Panc1 (cell line): ENCODE data around the gene PSME3. TPM values are rescaled to one million over a fixed set of nuclear protein-coding genes. Genes with fewer than 3 reads are reported as not detected.

ENCODE experiments used
- ATAC-seq: fragments of 200-7000 bp; cut with Tn5 transposase; 2 replicates; pipeline ENCODE4 v1.9.1; 2020; ENCODE audit warnings: mild to moderate bottlenecking, moderate library complexity
- BruUV-seq: library from RNA; stranded (reverse); fragments of 400-500 nt; replicated peaks from 2 replicates; lab custom pipeline; 2021; lab: Mats Ljungman, UMichigan
- CTCF ChIA-PET: fragments of 300-600 bp; sonication (Branson Sonifier 250); formaldehyde crosslinking; loops from one replicate; lab custom pipeline; 2022; ENCODE audit warnings: antibody characterized with exemption; lab: Charles Lee
- POLR2A ChIA-PET: fragments of 300-600 bp; sonication (Branson Sonifier 250); formaldehyde crosslinking; loops from one replicate; lab custom pipeline; 2022; ENCODE audit warnings: antibody characterized with exemption; lab: Charles Lee
- DNase-seq: peaks from one replicate; pipeline ENCODE4 v3.0.0-alpha.2; 2010; ENCODE audit warnings: low read depth, low spot score
- H3K27ac ChIP-seq: 2 replicates; pipeline ENCODE4 v1.5.1; 2011; ENCODE audit warnings: mild to moderate bottlenecking, low read length, inconsistent platforms
- H3K27me3 ChIP-seq: fragments of 200-500 bp; sonication (Bioruptor generic); 2 replicates; pipeline ENCODE4 v1.6.0; 2014; ENCODE audit warnings: low read length, inconsistent platforms; ENCODE audit not compliant: control insufficient read depth, insufficient read depth
- H3K36me3 ChIP-seq: fragments of 200-500 bp; sonication (Bioruptor generic); 2 replicates; pipeline ENCODE4 v1.5.1; 2014; ENCODE audit warnings: inconsistent platforms, mild to moderate bottlenecking, low read length, moderate library complexity; ENCODE audit not compliant: control insufficient read depth, insufficient read depth
- H3K4me1 ChIP-seq: 2 replicates; pipeline ENCODE4 v1.5.1; 2011; ENCODE audit warnings: inconsistent platforms, mild to moderate bottlenecking, low read length, moderate library complexity; ENCODE audit not compliant: control insufficient read depth, insufficient read depth
- H3K4me3 ChIP-seq, 2 experiments: 2 replicates each; pipeline ENCODE4 v1.5.1; 2011 to 2012; ENCODE audit warnings: low read depth in 2 of 2, low read length in 2 of 2, mild to moderate bottlenecking in 2 of 2, inconsistent platforms in 1 of 2, moderate library complexity in 1 of 2
- H3K9me3 ChIP-seq: fragments of 200-500 bp; sonication (Bioruptor generic); 2 replicates; pipeline ENCODE4 v1.5.1; 2014; ENCODE audit warnings: low read depth, mild to moderate bottlenecking, inconsistent platforms, low read length, moderate library complexity; ENCODE audit not compliant: control insufficient read depth, insufficient read depth
- CTCF ChIP-seq: fragments of 450-650 bp; IDR thresholded peaks from 2 replicates; pipeline ENCODE4 v1.5.1; 2017; ENCODE audit warnings: mild to moderate bottlenecking
- POLR2AphosphoS5 ChIP-seq: IDR thresholded peaks from 2 replicates; pipeline ENCODE4 v1.6.1; 2012; ENCODE audit warnings: mild to moderate bottlenecking, low read depth, low read length, moderate library complexity
- SIN3A ChIP-seq: IDR thresholded peaks from 2 replicates; pipeline ENCODE4 v1.6.1; 2012; ENCODE audit warnings: low read depth, mild to moderate bottlenecking, low read length, moderate library complexity, borderline replicate concordance; ENCODE audit not compliant: insufficient read depth
- TCF7L2 ChIP-seq: IDR thresholded peaks from 2 replicates; pipeline ENCODE4 v1.6.1; 2011; ENCODE audit warnings: mild to moderate bottlenecking, low read depth, low read length, inconsistent platforms
- in situ Hi-C: cut with HindIII; loops from 2 replicates; pipeline ENCODE4 v1.10.0; 2016; ENCODE audit warnings: low sequenced_read_pairs, low pct_unique_long_range_greater_than_20kb
- intact Hi-C: fragments of 100-400 bp; cut with micrococcal nuclease; formaldehyde crosslinking; loops from one replicate; pipeline ENCODE4 v1.10.0; 2022; ENCODE audit not compliant: unreplicated experiment
- total RNA-seq: library from RNA; stranded (reverse); gene quantifications from one replicate; pipeline ENCODE4 v1.2.1, GENCODE V29; 2021; ENCODE audit not compliant: unreplicated experiment
- TF ChIP-seq, protein P1 (sequence below), 2 experiments: IDR thresholded peaks; 2 replicates each; pipeline ENCODE4 v1.6.1; 2011 to 2012; ENCODE audit warnings: low read depth in 2 of 2, control low read depth in 1 of 2, low read length in 1 of 2, mild to moderate bottlenecking in 1 of 2, moderate library complexity in 1 of 2; ENCODE audit not compliant: insufficient read depth in 1 of 2

The PSME3 gene
- total RNA-seq, 1 experiment from 2014 or later, result 110 TPM

- no TSS peak for BruUV-seq
- Histone ChIP-seq H3K9me3 (no peaks in the 10 kb centered on the region), H3K36me3 (no peaks in the 10 kb centered on the region), H3K4me3 (no peak overlapping the region), H3K27ac (no peak overlapping the region), H3K4me1 (no peaks in the 10 kb centered on the region), H3K27me3 (no peaks in the 10 kb centered on the region)
- ATAC-seq (no peak), DNase-seq (no peak)
- intact Hi-C loops (no loop called here), in situ Hi-C loops (no loop called here)
- POLR2A ChIA-PET, result interaction anchor here (0.7 kb wide), 1 partner anchor 85 kb away, joined by 3 read pairs; the partner anchor contains the start of gene AARSD1
- CTCF ChIA-PET, result no interaction called here
- no peak for TF ChIP-seq SIN3A
- TF ChIP-seq CTCF, result no peak
- TF ChIP-seq, protein P1, sequence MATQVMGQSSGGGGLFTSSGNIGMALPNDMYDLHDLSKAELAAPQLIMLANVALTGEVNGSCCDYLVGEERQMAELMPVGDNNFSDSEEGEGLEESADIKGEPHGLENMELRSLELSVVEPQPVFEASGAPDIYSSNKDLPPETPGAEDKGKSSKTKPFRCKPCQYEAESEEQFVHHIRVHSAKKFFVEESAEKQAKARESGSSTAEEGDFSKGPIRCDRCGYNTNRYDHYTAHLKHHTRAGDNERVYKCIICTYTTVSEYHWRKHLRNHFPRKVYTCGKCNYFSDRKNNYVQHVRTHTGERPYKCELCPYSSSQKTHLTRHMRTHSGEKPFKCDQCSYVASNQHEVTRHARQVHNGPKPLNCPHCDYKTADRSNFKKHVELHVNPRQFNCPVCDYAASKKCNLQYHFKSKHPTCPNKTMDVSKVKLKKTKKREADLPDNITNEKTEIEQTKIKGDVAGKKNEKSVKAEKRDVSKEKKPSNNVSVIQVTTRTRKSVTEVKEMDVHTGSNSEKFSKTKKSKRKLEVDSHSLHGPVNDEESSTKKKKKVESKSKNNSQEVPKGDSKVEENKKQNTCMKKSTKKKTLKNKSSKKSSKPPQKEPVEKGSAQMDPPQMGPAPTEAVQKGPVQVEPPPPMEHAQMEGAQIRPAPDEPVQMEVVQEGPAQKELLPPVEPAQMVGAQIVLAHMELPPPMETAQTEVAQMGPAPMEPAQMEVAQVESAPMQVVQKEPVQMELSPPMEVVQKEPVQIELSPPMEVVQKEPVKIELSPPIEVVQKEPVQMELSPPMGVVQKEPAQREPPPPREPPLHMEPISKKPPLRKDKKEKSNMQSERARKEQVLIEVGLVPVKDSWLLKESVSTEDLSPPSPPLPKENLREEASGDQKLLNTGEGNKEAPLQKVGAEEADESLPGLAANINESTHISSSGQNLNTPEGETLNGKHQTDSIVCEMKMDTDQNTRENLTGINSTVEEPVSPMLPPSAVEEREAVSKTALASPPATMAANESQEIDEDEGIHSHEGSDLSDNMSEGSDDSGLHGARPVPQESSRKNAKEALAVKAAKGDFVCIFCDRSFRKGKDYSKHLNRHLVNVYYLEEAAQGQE (IDR thresholded peaks at IDR 0.05; ENCODE audit: insufficient read depth in 1 of 2, low read depth in 2 of 2, low read length in 1 of 2), result no peak
- TF ChIP-seq TCF7L2, result no peak
- no peak for TF ChIP-seq POLR2AphosphoS5
Measured at GRCh38 chr17:42878924-42879595, 45.9 kb downstream of the PSME3 start.

DNA sequence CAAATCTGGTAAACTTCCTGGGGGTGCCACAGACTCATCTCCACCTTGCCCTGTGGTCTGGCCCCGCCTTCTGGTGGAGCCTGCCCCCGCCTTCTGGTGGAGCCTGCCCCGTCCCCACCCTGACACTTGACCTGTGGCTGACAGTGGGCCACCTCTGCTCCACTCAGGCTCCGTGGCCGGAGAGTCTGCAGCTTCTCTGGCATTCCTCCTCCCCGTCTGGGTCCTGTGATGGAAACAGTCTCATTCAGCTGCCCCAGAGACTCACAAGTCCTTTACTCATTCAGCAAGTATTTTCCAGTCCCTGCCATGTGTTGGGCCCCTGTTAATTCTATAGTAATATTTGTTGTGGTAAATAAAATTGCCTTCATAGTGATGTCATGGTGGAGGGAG is 46.4 kb downstream of the PSME3 start:
- Histone ChIP-seq H3K27ac (no peak overlapping the region), H3K4me1 (no peaks in the 10 kb centered on the region), H3K4me3 (no peak overlapping the region), H3K9me3 (no peaks in the 10 kb centered on the region), H3K27me3 (no peaks in the 10 kb centered on the region), H3K36me3 (no peaks in the 10 kb centered on the region)
- POLR2A ChIA-PET, result interaction anchor here (0.7 kb wide), 1 partner anchor 84 kb away, joined by 3 read pairs; the partner anchor contains the start of gene AARSD1
- TF ChIP-seq SIN3A (no peak), CTCF (no peak), TCF7L2 (no peak), POLR2AphosphoS5 (no peak)
- TF ChIP-seq, protein P1 (IDR thresholded peaks at IDR 0.05; ENCODE audit: insufficient read depth in 1 of 2, low read depth in 2 of 2, low read length in 1 of 2), result no peak
- intact Hi-C loops, result no loop called here
- ATAC-seq, result no peak
- DNase-seq, result no peak
- BruUV-seq, result no TSS peak
- in situ Hi-C loops, result no loop called here
- CTCF ChIA-PET, result no interaction called here
